Tibial nerve (tissue), 3 donors: ENCODE data around the gene STX7.

ENCODE experiments used
- CTCF ChIP-seq, 5 experiments: fragments of 200-600 bp in 3 of 5; fragments of 450-650 bp in 2 of 5; sonication (generic) in 3 of 5; IDR thresholded peaks; one replicate each; pipeline ENCODE4 v1.5.1; 2016 to 2019; ENCODE audit warnings: antibody characterized with exemption in 5 of 5, mild to moderate bottlenecking in 3 of 5, moderate library complexity in 2 of 5
- POLR2A ChIP-seq, 2 donors: fragments of 450-650 bp; IDR thresholded peaks; one replicate each; pipeline ENCODE4 v1.6.1; 2017; ENCODE audit warnings: antibody characterized with exemption in 2 of 2, mild to moderate bottlenecking in 2 of 2, moderate library complexity in 2 of 2

- TF ChIP-seq CTCF (IDR thresholded peaks at IDR 0.05) = no peak
- TF ChIP-seq POLR2A (IDR thresholded peaks at IDR 0.05) = no peak
Observed at GRCh38 chr6:132445201-132445951, 67.5 kb downstream of the STX7 start.
